Breast epithelium (tissue), 3 donors: ENCODE data around the gene LRRC18.

Experiments used
- CTCF ChIP-seq, 3 donors: fragments of 450-650 bp; IDR thresholded peaks; one replicate each; pipeline ENCODE4 v1.5.1; 2016 to 2017; ENCODE audit warnings: antibody characterized with exemption in 3 of 3, mild to moderate bottlenecking in 3 of 3, moderate library complexity in 3 of 3
- POLR2AphosphoS5 ChIP-seq, 3 donors: sonication (generic); formaldehyde crosslinking; IDR thresholded peaks; one replicate each; pipeline ENCODE4 v1.6.1; 2017; ENCODE audit warnings: antibody characterized with exemption in 3 of 3

- TF ChIP-seq CTCF (IDR thresholded peaks at IDR 0.05) = no peak
- no peak for TF ChIP-seq POLR2AphosphoS5 (IDR thresholded peaks at IDR 0.05)
Observed at GRCh38 chr10:48978318-48978717, 38.7 kb upstream of the LRRC18 start.
